NCI-H187 (cell line): ENCODE data around the gene METTL6.
"Not testable (repeated sequence)": the region's sequence is repeated elsewhere in the genome, so short reads cannot be mapped to it uniquely, and the experiment has no call there.

Experiments
- DNase-seq, 2 experiments: peaks; one replicate each; lab custom pipeline; 2025; lab: John Stamatoyannopoulos, UW

Gene METTL6

DNA sequence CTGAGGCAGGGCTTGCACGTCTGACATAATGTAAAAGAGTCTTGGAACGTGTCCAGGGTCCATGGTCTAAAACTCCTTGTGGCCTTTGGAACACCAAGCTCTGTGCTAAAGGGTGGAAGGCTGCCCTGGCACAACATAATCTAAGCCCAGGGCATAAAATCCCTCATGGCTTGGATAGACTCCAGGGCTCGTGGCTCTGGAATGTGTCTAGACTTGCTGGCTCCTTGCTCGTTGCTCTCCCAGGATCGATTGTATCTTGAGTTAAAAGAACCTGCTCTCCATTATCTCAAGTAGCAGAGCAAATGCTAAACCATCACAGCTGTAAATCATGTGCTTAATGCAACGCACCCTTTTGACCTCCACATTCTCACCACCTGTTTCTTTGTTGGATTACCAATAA, 63.3 kb downstream of the METTL6 start:
- not testable (repeated sequence) for DNase-seq

DNA sequence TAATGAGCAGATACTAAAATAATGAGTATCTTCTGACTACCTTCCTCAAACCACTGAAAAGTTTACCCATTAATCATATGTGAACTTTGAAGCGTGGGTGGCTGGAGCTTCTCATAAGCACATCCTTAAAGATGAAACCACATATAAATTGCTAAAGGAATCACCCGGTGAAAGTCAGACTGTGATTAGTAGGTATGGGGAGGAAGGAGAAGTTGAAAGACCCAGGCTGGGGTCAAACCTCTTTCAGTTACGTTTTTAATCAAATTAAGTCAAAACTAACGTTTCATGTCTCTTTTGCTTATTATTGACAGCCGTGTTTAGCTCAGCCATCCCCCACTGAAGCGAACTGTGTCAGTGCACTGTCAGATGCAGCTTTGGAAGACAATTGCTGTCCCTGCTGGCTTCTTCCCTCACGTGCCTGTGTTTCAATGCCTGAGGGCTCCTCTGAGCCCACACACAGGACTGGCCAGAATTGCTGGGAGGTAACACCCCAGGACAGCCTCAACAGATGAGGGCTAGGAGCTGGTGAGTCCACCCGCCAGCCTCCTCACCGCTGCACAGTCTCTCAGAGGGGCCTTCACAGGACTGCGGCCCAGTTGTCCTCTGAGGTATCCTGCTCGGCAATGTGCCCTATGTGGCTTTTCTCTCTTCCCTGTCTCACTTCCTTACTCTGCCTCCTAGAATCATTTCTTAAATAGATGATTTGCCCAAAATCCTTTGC, 65.7 kb downstream of the METTL6 start:
- no peak for DNase-seq

GRCh38 chr3:15360788-15361493, 66.4 kb downstream of the METTL6 start:
- DNase-seq = no peak
